Activated CD4-positive, alpha-beta T cell treated with anti-CD3 and anti-CD28 coated beads, Interleukin-10, Interleukin-2, amounts not matched to agents 100 ng/mL and 50 ng/mL, durations not matched to agents 16 hours and 8 hours (primary cell): ENCODE data around the gene GCLC.
"Not testable (repeated sequence)": the region's sequence is repeated elsewhere in the genome, so short reads cannot be mapped to it uniquely, and the experiment has no call there.

Experiments
- DNase-seq: peaks from one replicate; pipeline ENCODE4 v3.0.0-alpha.2; 2020

Gene GCLC

DNA sequence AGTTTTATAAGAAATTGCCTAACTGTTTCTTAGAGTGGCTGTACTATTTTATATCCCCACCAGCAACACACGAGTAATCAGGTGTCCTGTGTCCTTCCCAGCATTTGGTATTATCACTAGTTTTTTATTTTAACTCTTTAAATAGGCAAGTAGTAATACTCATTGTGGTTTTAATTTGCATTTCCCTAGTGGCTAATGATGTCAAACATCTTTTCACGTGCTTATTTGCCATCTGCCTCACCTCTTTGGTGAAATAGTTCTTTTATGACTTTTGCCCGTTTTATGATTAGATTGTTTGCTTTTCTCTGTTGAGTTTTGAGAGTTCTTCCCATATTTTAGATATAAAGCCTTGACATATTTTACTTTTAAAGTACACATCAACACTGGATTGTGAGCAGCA is 57.8 kb downstream of the GCLC start:
- DNase-seq, result no peak

DNA sequence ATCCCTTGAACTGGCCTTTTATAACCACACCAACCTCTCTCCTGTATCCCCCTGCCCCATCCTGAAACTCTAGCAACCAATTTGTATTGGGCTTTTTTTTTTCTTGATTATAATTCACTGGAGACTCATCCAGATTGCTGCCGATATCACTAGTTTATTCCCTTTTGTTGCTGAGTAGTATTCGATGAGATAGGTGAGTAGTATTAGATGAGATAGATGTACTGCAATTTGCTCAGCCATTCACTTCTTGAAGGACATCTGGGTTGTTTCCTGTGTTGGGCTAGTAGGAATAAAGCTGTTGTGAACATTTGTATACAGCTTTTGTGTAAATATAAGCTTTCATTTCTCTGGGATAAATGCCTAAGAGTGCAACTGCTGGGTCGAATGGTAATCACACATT is 58.2 kb downstream of the GCLC start:
- DNase-seq, result no peak

DNA sequence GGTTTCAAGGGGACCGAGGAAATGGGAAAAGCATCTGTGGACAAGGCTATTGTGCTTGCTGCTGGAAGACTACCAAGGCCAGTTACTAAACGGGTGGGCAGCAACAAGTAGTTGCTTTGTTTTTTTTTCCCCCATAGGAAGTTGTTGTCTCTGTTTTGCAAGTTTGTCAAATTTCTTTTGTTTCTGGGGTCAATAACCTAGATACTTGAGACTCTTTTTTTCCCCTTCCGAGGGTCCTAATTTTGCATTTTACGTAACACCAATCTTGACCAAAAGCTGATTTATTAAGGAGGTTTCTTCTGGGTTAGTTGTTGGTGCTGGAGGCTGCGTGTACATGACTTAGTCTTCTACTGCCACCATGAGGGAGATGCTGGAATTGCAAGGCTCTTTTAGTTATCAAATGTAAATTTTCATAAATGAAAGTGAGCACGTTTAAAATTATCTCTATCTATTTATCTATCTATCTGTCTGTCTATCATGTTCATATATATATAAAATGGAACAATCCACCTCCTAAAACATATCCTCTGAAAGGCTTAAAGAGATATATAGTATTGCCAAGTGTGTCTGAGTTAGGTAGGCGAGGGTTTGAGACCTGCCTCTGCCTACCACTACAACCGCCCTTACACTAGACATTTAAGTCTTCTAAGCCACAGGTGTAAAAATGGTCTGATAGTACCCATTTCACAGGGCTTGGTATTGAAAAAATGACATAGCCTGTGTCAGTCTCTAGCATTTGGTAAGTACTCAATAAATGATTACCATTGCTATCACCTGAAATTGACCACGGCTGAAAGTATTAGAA is 60.2 kb downstream of the GCLC start:
- DNase-seq, result peak; percentile 76

DNA sequence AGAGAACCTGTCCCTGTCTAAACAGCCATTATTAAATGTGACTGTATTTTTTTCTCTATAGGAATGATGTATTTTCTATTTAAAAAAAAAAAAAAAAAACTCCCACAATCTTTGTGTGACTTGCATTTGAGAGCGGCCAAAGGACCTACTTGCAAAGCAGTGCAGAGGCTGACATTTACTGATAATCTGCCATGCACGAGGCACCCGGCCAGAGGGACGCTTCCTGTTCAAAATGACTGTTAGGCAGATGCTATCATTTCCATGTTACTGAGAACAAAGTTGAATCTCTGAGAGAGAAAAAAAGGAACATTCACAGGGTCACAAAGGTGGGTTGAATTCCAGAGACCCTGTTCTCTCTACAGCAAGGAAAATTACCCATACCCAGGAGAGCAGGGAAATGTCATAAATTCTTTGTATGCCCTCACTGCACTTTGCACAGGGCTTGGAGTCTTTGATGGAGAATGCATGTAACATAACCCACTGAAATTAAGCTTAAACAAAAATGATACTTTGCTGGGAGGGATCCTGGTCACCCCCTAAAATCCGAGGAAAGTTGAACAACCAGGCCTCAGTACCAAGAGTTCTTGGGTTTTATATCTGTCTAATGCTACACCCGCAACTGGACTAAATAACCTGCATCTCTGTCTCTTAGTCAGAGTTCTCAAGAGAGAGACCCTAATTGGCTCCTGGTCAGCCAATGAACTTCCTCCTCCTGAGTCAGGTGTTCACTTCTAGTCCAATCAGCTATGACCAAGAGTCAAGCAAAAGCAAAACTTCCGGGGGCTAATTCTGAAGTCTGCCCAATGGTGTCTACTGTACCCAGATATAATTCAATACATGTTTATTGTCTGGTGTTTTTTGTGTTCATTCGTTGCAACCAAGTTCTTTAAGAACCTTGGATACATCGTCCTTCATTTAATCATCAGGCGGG is 61.2 kb downstream of the GCLC start:
- peak; percentile 75 for DNase-seq

DNA sequence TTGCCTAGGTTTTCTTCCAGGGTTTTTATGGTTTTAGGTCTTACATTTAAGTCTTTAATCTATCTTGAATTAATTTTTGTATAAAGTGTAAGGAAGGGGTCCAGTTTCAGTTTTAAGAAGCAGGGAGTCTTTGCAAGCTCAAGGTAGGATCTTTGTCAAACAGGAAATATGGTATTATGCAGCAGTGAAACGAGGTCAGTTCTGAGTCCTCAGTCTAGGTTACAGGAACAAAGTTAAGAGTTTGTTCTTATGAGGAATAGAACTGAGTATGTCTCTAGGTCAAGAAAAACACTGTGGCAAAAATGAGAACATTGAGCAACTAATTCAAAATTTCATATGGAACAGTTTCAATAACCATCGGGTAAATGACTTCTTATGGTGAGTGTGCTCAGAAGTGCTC is 63.6 kb downstream of the GCLC start:
- DNase-seq, result peak; percentile 72

DNA sequence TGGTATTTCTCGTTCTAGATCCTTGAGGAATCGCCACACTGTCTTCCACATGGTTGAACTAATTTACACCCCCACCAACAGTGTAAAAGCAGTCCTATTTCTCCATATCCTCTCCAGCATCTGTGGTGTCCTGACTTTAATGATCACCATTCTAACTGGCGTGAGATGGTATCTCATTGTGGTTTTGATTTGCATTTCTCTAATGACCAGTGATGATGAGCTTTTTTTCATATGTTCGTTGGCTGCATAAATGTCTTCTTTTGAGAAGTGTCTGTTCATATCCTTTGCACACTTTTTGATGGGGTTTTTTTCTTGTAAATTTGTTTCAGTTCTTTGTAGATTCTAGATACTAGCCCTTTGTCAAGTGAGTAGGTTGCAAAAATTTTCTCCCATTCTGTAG is 64.1 kb downstream of the GCLC start:
- not testable (repeated sequence) for DNase-seq

DNA sequence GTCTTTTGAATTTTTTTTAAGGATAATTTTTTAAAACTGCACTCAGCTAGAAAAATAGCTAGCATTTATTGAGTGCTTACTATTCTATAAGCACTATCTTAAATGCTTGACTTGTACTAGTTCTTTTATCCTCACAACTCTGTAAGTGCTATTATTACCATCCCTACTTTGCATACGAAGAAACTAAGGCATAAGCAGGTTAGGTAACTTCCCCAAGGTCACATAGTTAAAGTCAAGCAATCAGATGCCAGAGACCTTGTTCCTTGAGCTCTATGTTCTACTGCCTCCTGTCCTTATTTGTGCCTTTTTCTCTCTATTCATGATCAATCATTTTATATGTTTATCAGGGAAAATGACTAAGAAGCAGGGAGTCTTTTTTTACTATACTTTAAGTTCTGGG is 65.0 kb downstream of the GCLC start:
- no peak for DNase-seq

DNA sequence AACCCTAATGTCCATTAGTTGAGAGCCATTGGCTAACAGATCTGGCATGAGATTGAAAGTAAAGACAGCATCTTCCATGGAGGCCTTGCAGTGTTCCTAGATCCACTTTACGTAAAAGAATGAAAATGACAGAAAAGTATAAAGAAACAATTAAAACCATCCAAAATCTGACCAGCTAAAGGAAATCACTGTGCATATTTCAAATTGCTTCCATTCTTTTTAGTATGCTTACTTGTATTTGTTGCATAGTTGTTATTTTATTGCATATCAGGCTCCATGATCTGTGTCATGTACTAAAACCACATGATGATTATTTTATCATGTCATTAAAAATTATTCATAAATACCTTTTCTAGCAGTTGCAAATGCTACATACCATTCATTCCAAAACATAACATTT is 67.9 kb downstream of the GCLC start:
- DNase-seq, result no peak

DNA sequence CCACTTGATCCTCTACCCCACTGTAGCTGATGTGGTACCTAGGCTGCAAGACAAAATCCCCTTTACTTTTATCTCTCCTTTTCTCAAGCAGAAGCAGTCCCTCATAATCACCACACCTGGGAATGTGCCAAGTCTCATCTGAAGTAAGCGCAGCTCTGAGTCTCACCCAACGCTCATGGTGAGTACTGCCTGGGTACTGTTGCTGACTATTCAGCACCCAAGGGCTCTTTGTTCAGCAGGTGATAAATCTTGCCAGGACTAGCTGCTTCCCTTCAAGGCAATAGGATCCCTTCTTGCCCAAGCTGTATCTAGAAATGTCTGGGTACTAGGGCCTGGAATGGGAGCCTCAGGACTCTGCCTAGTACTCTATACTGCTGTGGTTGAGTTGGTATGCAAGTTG is 70.9 kb downstream of the GCLC start:
- DNase-seq, result no peak

DNA sequence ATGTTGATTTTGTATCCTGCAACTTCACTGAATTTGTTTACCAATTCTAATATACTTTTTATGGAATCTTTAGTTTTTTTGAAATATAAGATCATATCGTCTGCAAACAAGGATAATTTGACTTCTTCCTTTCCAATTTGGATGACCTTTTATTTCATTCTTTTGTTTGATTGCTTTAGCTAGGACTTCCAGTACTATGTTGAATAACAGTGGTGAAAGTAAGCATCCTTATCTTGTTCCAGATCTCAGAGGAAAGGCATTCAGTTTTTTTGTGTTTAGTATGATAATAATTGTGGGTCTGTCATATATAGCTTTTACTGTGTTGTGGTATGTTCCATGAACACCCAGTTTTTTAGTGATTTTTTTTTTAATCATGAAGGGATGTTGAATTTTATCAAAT is 75.7 kb downstream of the GCLC start:
- no peak for DNase-seq

DNA sequence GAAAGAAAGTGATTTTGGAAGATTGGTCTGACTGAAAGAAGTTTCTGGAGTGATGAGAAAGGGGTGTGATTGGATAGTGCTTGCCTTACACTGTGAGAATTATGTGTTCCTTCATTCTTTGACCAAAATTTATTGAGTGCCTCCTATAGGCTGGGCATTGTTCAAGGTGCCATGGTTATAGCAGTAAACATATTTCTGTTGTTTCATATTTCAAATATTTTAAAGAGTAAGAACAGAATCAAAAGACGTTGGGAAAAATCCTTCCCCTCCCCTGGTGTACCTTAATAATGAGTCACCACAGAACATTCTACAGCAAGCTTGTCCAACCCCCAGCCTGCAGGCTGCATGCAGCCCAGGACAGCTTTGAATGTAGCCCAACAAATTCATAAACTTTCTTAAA is 78.6 kb downstream of the GCLC start:
- DNase-seq, result no peak

DNA sequence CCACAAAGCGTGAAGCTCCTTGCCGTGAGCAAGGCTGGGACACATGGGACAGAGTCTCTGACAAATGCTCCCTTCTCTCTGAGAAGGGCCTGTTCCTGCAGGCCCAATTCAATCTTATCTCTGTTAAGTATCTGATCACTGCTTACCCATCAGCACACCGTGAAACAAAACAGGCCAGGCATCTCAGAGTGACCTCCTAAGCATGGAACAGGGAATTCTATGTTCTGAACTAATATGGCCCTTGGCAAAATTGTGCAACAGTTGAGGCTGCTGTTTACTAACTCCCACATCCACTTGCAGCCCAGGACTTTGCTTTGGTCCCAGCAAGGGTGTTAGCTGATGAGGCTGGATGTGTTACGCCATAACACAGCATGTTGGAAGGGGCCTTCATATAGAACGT is 79.2 kb downstream of the GCLC start:
- DNase-seq, result no peak

DNA sequence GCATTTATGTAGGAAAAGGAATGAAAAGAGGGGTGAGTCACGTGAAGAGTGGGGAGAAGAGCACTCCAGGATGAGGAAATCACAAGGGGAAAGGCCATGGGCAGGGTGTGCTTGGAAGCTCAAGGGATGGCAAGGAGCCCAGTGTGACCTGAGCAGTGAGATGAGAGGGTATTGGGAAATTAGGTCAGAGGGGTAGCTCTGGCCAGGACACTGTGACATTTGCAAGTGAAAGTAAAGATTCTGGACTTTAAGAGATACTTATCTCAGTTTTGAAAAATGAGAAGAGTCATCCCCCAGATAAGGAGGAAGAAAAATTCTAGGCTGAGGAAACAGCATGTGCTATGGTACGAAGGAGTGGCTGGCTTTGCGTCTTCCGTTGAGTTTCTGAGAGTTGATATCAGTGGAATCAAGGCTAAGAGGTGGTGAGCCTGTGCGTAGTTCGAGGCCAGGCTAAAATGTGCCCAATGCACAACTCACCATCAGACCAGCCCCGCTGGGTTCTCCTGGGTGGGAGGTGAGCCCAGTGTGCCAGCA is 79.9 kb downstream of the GCLC start:
- DNase-seq, result no peak

DNA sequence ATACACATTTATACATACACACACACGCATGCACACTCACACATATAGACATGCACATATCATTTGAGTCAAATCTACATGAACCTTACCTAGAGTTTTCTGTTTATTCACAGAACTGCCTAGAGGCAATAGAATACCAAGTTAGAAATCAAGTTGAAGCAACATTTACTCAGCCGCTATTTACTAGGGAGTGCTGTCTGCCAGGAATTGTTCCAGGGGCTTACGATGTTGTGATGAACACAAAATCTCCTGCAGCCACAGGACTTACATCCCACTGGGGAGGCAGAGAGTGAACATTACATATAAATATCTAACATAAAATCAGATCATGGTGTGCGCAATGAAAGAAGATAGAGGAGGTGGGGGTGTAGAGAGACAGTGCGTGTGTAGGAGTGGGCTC is 80.4 kb downstream of the GCLC start:
- DNase-seq, result no peak

DNA sequence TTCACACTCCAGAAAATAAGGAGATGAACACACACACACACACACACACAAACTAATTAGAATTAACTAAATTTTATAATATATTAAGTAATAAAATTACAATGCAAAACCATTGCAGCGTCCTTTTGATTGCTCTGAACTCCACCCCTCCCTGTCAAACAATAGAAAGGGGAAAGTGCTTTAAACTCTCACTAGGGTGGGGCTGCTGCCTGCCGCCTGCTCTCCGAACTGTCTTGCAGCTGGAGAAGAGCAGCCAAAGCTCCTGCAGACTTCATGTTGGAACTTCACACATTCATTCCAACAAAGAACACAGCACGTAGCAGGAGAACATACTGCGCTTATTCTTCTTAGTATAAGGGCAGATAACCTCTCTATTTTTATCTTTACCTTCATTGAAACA is 83.2 kb downstream of the GCLC start:
- DNase-seq, result no peak

DNA sequence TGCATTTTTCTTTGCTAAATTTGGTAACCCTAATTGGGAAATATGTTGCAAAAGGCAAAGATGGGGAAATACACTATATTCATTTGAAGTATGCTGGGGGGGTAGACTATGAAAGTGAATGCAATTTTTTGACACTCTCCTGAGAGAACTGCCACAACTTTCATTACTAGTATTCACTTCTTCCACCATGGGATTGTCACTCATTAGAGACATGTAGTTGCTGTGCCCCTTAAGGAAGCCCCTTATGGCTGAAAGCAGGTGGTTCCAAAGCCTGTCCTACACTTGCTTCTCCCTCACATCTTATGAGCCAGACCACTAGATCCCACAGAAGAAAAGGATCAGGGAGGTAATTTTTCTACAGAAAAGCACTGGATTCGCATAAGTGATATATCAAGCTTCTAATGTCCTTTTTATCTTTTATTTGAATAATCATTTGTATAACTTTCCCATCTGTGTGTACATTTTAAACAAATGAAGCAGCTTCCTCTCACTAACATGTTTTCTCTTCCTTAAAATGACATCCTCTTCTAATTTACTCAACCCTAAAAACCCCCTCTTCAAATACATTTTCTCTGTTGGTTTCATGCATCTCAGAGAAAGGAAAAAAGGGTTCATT is 83.8 kb downstream of the GCLC start:
- DNase-seq, result no peak

DNA sequence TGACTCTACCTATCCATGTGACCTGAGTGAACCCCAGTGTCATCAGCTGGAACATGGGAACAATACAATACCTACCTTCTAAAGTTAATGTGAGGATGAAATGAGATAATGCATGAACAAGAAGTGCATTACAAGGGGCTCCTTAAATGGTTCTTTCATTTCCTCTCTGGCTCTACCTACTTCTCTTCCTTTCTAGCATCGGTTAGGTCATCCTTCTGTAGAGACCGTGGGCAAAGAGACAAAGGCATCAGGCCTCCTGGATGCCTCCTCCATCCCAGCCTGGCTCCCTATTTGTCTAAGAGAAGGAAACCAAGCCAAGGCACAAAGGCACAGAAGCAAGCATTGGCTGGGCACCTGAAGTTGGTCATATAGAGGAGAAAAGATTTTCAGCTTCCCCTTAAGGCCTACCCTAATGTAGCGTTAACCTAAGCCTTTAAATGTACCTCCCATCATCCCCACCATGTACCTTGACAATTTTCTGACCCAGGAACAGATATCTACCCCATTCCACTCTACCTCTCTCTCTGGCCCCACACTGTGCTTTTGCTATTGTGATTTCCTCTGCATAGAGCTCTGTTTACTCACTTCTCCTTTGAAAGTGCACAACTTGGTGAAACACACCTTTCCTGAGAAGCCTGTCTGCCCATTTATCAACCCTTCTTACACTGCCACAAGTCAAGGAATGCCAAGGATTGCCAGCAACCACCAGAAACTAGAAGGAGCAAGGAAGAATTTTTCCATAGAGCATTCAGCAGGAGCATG is 86.6 kb downstream of the GCLC start:
- no peak for DNase-seq

DNA sequence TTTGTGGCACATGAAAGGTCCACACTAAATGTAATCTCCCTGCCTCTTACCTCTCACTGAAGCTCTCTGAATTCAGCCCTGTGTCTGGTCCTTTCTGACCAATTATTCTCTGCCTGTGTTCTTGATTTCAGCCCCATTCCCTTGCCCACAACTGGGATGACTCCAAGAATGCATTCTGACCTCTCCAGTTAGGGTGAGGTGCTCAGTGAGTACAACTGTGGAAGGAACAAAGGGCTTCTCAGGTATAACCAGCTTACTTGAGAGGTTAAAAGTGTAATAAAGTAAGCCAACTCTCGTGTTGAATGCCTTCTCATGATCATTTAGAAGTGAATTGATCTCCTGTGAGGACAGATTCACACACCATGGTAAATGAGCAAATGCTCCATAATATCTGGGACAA is 88.1 kb downstream of the GCLC start:
- no peak for DNase-seq

DNA sequence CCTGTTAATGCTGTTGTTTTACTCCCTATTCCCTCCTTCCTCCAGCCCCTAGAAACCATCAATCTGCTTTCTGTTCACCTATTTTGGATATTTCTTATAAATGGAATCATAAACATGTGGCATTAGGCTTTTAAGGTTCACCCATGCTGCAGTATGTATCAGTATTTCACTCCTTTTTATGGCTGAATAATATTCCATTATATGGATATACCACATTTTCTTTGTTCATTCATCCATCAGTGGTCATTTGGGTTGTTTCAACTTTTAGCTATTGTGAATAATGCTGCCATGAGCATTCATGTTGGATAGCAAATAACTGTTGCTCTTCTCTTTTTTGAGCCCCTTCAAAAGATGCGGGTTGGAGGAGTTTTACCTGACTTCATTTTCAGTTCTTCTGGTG is 89.2 kb downstream of the GCLC start:
- no peak for DNase-seq

DNA sequence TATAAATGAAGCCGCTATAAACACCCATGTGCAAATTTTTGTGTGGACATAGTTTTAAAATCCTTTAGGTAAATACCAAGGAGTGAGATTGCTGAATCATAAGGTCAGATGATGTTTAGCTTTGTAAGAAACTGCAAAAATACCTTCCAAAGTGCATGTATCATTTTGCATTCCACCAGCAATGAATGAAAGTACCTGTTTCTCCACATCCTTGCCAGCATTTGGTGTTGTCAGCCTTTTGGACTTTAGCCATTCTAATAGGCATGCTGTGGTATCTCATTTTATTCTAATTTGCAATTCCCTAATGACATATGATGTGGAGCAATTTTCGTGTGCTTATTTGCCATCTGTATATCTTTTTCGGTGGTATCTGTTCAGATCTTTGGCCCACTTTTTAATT is 93.7 kb downstream of the GCLC start:
- DNase-seq, result no peak

DNA sequence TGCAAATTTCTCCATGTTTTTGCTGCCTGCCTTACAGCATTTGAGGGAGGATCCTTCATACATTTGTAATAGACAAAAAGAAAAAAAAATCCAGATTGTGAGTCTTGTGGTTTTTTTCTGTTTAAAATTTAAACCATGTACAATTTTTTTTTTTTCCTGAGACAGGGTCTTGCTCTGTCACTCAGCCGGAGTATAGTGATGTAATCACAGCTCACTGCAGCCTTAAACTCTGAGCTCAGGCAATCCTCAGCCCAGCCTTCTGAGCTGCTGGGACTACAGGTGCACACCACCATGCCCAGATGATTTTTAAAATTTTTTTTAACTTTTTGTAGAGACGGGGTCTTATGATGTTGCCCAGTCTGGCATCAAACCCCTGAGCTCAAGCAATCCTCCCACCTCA is 97.0 kb downstream of the GCLC start:
- no peak for DNase-seq
